ENCODE results near the gene EPHA6.

The EPHA6 gene

GRCh38 chr3:97720417-97720816, 906.0 kb downstream of the EPHA6 start:
- no peaks in the 10 kb centered on the region for H3K79me1 ChIP-seq (ENCODE audit: low read length)
- no peak overlapping the region for H3K4me2 ChIP-seq (ENCODE audit: low read length)
- H3K18ac ChIP-seq (ENCODE audit: low read length) = no peak overlapping the region
- no peaks in the 10 kb centered on the region for H3K36me3 ChIP-seq (ENCODE audit: control insufficient read depth, insufficient read depth, low read length)
- no peak overlapping the region for H2BK15ac ChIP-seq (replicated peaks; ENCODE audit: low read depth)
- H4K8ac ChIP-seq (ENCODE audit: low read depth, low read length) = no peak overlapping the region
- H3K4me3 ChIP-seq (ENCODE audit: low read length) = no peak overlapping the region
- no peak overlapping the region for H3K27ac ChIP-seq (ENCODE audit: low read depth, low read length)
- no peaks in the 10 kb centered on the region for H3K4me1 ChIP-seq (ENCODE audit: control insufficient read depth, low read depth, low read length)
- DNase-seq = no peak
- no peak overlapping the region for H3K23ac ChIP-seq (ENCODE audit: low read length)
- no peak overlapping the region for H4K5ac ChIP-seq (ENCODE audit: low read length)
- no peaks in the 10 kb centered on the region for H3K79me2 ChIP-seq (ENCODE audit: control insufficient read depth, insufficient read depth, low read length)
- no peaks in the 10 kb centered on the region for H3K27me3 ChIP-seq (ENCODE audit: insufficient read depth, low read length, poor library complexity)
- no peak overlapping the region for H3K56ac ChIP-seq (ENCODE audit: low read length)
- no peak overlapping the region for H2BK120ac ChIP-seq (ENCODE audit: low read depth, low read length)
- WGBS (ENCODE audit: extremely low coverage, insufficient coverage, low lambda C conversion rate) = no CpG with 5 or more reads among the region's 2 CpGs
- no peak overlapping the region for H3K9ac ChIP-seq (ENCODE audit: low read length)
- H3K4ac ChIP-seq (ENCODE audit: low read depth, low read length) = no peak overlapping the region
- no peak overlapping the region for H2BK5ac ChIP-seq (ENCODE audit: low read length)
- H2AK5ac ChIP-seq (ENCODE audit: low read length) = no peak overlapping the region

- H3K4ac ChIP-seq (ENCODE audit: low read depth, low read length) = no peak overlapping the region
- no peak overlapping the region for H3K56ac ChIP-seq (ENCODE audit: low read length)
- no peak overlapping the region for H3K23ac ChIP-seq (ENCODE audit: low read length)
- no peak overlapping the region for H3K27ac ChIP-seq (ENCODE audit: low read depth, low read length)
- H2AK5ac ChIP-seq (ENCODE audit: low read length) = no peak overlapping the region
- no peak for DNase-seq
- H4K8ac ChIP-seq (ENCODE audit: low read depth, low read length) = no peak overlapping the region
- H3K27me3 ChIP-seq (ENCODE audit: insufficient read depth, low read length, poor library complexity) = no peaks in the 10 kb centered on the region
- H3K4me2 ChIP-seq (ENCODE audit: low read length) = no peak overlapping the region
- no peaks in the 10 kb centered on the region for H3K4me1 ChIP-seq (ENCODE audit: control insufficient read depth, low read depth, low read length)
- no peaks in the 10 kb centered on the region for H3K36me3 ChIP-seq (ENCODE audit: control insufficient read depth, insufficient read depth, low read length)
- H3K79me2 ChIP-seq (ENCODE audit: control insufficient read depth, insufficient read depth, low read length) = no peaks in the 10 kb centered on the region
- no peak overlapping the region for H2BK15ac ChIP-seq (replicated peaks; ENCODE audit: low read depth)
- H3K18ac ChIP-seq (ENCODE audit: low read length) = no peak overlapping the region
- no CpG with 5 or more reads among the region's 2 CpGs for WGBS (ENCODE audit: extremely low coverage, insufficient coverage, low lambda C conversion rate)
- H2BK120ac ChIP-seq (ENCODE audit: low read depth, low read length) = no peak overlapping the region
- no peak overlapping the region for H2BK5ac ChIP-seq (ENCODE audit: low read length)
- no peak overlapping the region for H3K9ac ChIP-seq (ENCODE audit: low read length)
- no peak overlapping the region for H4K5ac ChIP-seq (ENCODE audit: low read length)
- H3K4me3 ChIP-seq (ENCODE audit: low read length) = no peak overlapping the region
- no peaks in the 10 kb centered on the region for H3K79me1 ChIP-seq (ENCODE audit: low read length)
Observed at GRCh38 chr3:97721446-97721845, 907.1 kb downstream of the EPHA6 start.

- no peak overlapping the region for H3K18ac ChIP-seq (ENCODE audit: low read length)
- no peak for DNase-seq
- H4K5ac ChIP-seq (ENCODE audit: low read length) = no peak overlapping the region
- no peak overlapping the region for H3K4me3 ChIP-seq (ENCODE audit: low read length)
- no peaks in the 10 kb centered on the region for H3K79me2 ChIP-seq (ENCODE audit: control insufficient read depth, insufficient read depth, low read length)
- no peak overlapping the region for H4K8ac ChIP-seq (ENCODE audit: low read depth, low read length)
- WGBS (ENCODE audit: extremely low coverage, insufficient coverage, low lambda C conversion rate) = no CpG with 5 or more reads among the region's 3 CpGs
- no peaks in the 10 kb centered on the region for H3K36me3 ChIP-seq (ENCODE audit: control insufficient read depth, insufficient read depth, low read length)
- no peaks in the 10 kb centered on the region for H3K4me1 ChIP-seq (ENCODE audit: control insufficient read depth, low read depth, low read length)
- no peak overlapping the region for H2BK120ac ChIP-seq (ENCODE audit: low read depth, low read length)
- H3K4me2 ChIP-seq (ENCODE audit: low read length) = no peak overlapping the region
- H3K79me1 ChIP-seq (ENCODE audit: low read length) = no peaks in the 10 kb centered on the region
- H3K23ac ChIP-seq (ENCODE audit: low read length) = no peak overlapping the region
- H3K27me3 ChIP-seq (ENCODE audit: insufficient read depth, low read length, poor library complexity) = no peaks in the 10 kb centered on the region
- no peak overlapping the region for H2BK15ac ChIP-seq (replicated peaks; ENCODE audit: low read depth)
- no peak overlapping the region for H3K9ac ChIP-seq (ENCODE audit: low read length)
- no peak overlapping the region for H3K27ac ChIP-seq (ENCODE audit: low read depth, low read length)
- no peak overlapping the region for H2BK5ac ChIP-seq (ENCODE audit: low read length)
- no peak overlapping the region for H2AK5ac ChIP-seq (ENCODE audit: low read length)
- no peak overlapping the region for H3K4ac ChIP-seq (ENCODE audit: low read depth, low read length)
- H3K56ac ChIP-seq (ENCODE audit: low read length) = no peak overlapping the region
Observed at GRCh38 chr3:97736928-97737327, 922.5 kb downstream of the EPHA6 start.

GRCh38 chr3:97738761-97739160, 924.4 kb downstream of the EPHA6 start:
- DNase-seq = no peak
- no peak overlapping the region for H2BK120ac ChIP-seq (ENCODE audit: low read depth, low read length)
- H3K79me1 ChIP-seq (ENCODE audit: low read length) = no peaks in the 10 kb centered on the region
- no peak overlapping the region for H3K9ac ChIP-seq (ENCODE audit: low read length)
- no peaks in the 10 kb centered on the region for H3K79me2 ChIP-seq (ENCODE audit: control insufficient read depth, insufficient read depth, low read length)
- H3K27ac ChIP-seq (ENCODE audit: low read depth, low read length) = no peak overlapping the region
- no peak overlapping the region for H3K4ac ChIP-seq (ENCODE audit: low read depth, low read length)
- no peak overlapping the region for H3K23ac ChIP-seq (ENCODE audit: low read length)
- H3K18ac ChIP-seq (ENCODE audit: low read length) = no peak overlapping the region
- no peaks in the 10 kb centered on the region for H3K36me3 ChIP-seq (ENCODE audit: control insufficient read depth, insufficient read depth, low read length)
- H3K56ac ChIP-seq (ENCODE audit: low read length) = no peak overlapping the region
- no peaks in the 10 kb centered on the region for H3K27me3 ChIP-seq (ENCODE audit: insufficient read depth, low read length, poor library complexity)
- H2BK15ac ChIP-seq (replicated peaks; ENCODE audit: low read depth) = no peak overlapping the region
- H4K5ac ChIP-seq (ENCODE audit: low read length) = no peak overlapping the region
- no peak overlapping the region for H2AK5ac ChIP-seq (ENCODE audit: low read length)
- H4K8ac ChIP-seq (ENCODE audit: low read depth, low read length) = no peak overlapping the region
- no peak overlapping the region for H3K4me2 ChIP-seq (ENCODE audit: low read length)
- H2BK5ac ChIP-seq (ENCODE audit: low read length) = no peak overlapping the region
- no peaks in the 10 kb centered on the region for H3K4me1 ChIP-seq (ENCODE audit: control insufficient read depth, low read depth, low read length)
- H3K4me3 ChIP-seq (ENCODE audit: low read length) = no peak overlapping the region
- no CpG with 5 or more reads among the region's 1 CpG for WGBS (ENCODE audit: extremely low coverage, insufficient coverage, low lambda C conversion rate)

- Histone ChIP-seq H2BK5ac (ENCODE audit: low read length) (no peak overlapping the region), H3K9ac (ENCODE audit: low read length) (no peak overlapping the region), H3K79me2 (ENCODE audit: control insufficient read depth, insufficient read depth, low read length) (no peaks in the 10 kb centered on the region), H2BK15ac (replicated peaks; ENCODE audit: low read depth) (no peak overlapping the region), H3K4ac (ENCODE audit: low read depth, low read length) (no peak overlapping the region), H2BK120ac (ENCODE audit: low read depth, low read length) (no peak overlapping the region), H4K5ac (ENCODE audit: low read length) (no peak overlapping the region), H3K23ac (ENCODE audit: low read length) (no peak overlapping the region), H3K18ac (ENCODE audit: low read length) (no peak overlapping the region), H3K56ac (ENCODE audit: low read length) (no peak overlapping the region), H4K8ac (ENCODE audit: low read depth, low read length) (no peak overlapping the region), H3K4me1 (ENCODE audit: control insufficient read depth, low read depth, low read length) (no peaks in the 10 kb centered on the region), H3K27ac (ENCODE audit: low read depth, low read length) (no peak overlapping the region), H3K4me2 (ENCODE audit: low read length) (no peak overlapping the region), H3K4me3 (ENCODE audit: low read length) (no peak overlapping the region), H3K36me3 (ENCODE audit: control insufficient read depth, insufficient read depth, low read length) (no peaks in the 10 kb centered on the region), H2AK5ac (ENCODE audit: low read length) (no peak overlapping the region), H3K27me3 (ENCODE audit: insufficient read depth, low read length, poor library complexity) (no peaks in the 10 kb centered on the region), H3K79me1 (ENCODE audit: low read length) (no peaks in the 10 kb centered on the region)
- no CpG with 5 or more reads among the region's 3 CpGs for WGBS (ENCODE audit: extremely low coverage, insufficient coverage, low lambda C conversion rate)
- no peak for DNase-seq
Observed at GRCh38 chr3:97742036-97742435, 927.6 kb downstream of the EPHA6 start.

- WGBS (ENCODE audit: extremely low coverage, insufficient coverage, low lambda C conversion rate) = no CpG with 5 or more reads among the region's 3 CpGs
Observed at GRCh38 chr3:97744289-97744688, 929.9 kb downstream of the EPHA6 start.

More at GRCh38 chr3:97744289-97744688, 929.9 kb downstream of the EPHA6 start:
- Histone ChIP-seq H4K5ac (ENCODE audit: low read length) (no peak overlapping the region), H3K4me3 (ENCODE audit: low read length) (no peak overlapping the region), H3K27ac (ENCODE audit: low read depth, low read length) (no peak overlapping the region), H3K18ac (ENCODE audit: low read length) (no peak overlapping the region), H3K9ac (ENCODE audit: low read length) (no peak overlapping the region), H3K4ac (ENCODE audit: low read depth, low read length) (no peak overlapping the region), H2BK120ac (ENCODE audit: low read depth, low read length) (no peak overlapping the region), H3K23ac (ENCODE audit: low read length) (no peak overlapping the region), H3K4me1 (ENCODE audit: control insufficient read depth, low read depth, low read length) (no peaks in the 10 kb centered on the region), H3K56ac (ENCODE audit: low read length) (no peak overlapping the region), H3K27me3 (ENCODE audit: insufficient read depth, low read length, poor library complexity) (no peaks in the 10 kb centered on the region), H3K79me2 (ENCODE audit: control insufficient read depth, insufficient read depth, low read length) (no peaks in the 10 kb centered on the region), H2BK15ac (replicated peaks; ENCODE audit: low read depth) (no peak overlapping the region), H2AK5ac (ENCODE audit: low read length) (no peak overlapping the region), H4K8ac (ENCODE audit: low read depth, low read length) (no peak overlapping the region), H2BK5ac (ENCODE audit: low read length) (no peak overlapping the region), H3K4me2 (ENCODE audit: low read length) (no peak overlapping the region), H3K36me3 (ENCODE audit: control insufficient read depth, insufficient read depth, low read length) (no peaks in the 10 kb centered on the region), H3K79me1 (ENCODE audit: low read length) (no peaks in the 10 kb centered on the region)
- no peak for DNase-seq
